Central memory CD8-positive, alpha-beta T cell (primary cell): ENCODE results near the gene RGS7.

Source experiments
- ATAC-seq: fragments of 150-1000 bp; cut with Tn5 transposase; replicated peaks from 2 replicates; pipeline ENCODE4 v1.10.0; 2022; ENCODE audit warnings: mild to moderate bottlenecking, moderate FRiP score, moderate number of reproducible peaks; ENCODE audit not compliant: poor library complexity, severe bottlenecking; ENCODE audit errors: extremely low read depth
- DNase-seq, 2 donors: peaks; one replicate each; pipeline ENCODE4 v3.0.0; 2021; ENCODE audit warnings: low spot score in 2 of 2
- H3K27ac Mint-ChIP-seq: one replicate; pipeline ENCODE4 v1.8.0; 2022; ENCODE audit warnings: low read depth, mild to moderate bottlenecking, moderate library complexity, mixed read lengths
- H3K27me3 Mint-ChIP-seq: one replicate; pipeline ENCODE4 v1.8.0; 2022; ENCODE audit warnings: mixed read lengths
- H3K36me3 Mint-ChIP-seq: one replicate; pipeline ENCODE4 v1.8.0; 2022; ENCODE audit warnings: mild to moderate bottlenecking, moderate library complexity, mixed read lengths; ENCODE audit not compliant: insufficient read depth
- H3K4me1 Mint-ChIP-seq: one replicate; pipeline ENCODE4 v1.8.0; 2022; ENCODE audit warnings: mixed read lengths
- H3K4me3 Mint-ChIP-seq: one replicate; pipeline ENCODE4 v1.8.0; 2022; ENCODE audit warnings: mild to moderate bottlenecking, moderate library complexity, mixed read lengths
- H3K9me3 Mint-ChIP-seq: one replicate; pipeline ENCODE4 v1.8.0; 2022; ENCODE audit warnings: mixed read lengths

Gene RGS7

DNA sequence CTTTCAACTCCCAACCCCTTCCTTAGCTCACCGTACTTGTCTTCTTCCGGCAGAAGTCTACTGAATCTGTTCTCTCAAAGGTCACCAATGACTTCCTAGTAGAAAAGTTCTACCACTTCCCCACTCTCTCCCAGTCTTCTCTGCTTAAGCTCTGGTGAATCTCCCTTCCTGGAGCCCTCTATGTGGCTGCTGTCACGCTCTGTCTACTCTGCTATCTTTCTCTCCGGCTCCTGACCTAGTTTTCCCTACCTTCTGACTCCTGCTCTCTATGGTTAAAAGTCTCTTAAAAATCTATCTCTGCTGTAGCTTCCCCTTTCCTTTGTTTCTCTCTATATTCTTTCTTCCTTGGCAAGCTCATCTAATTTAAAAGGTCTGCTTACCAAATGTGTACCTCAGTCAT, 394.9 kb downstream of the RGS7 start:
- peaks cover under 1% of the 10 kb centered on the region for H3K9me3 Mint-ChIP-seq
- no peak overlapping the region for H3K4me3 Mint-ChIP-seq
- ATAC-seq (no peak), DNase-seq (no peak)
- H3K27ac Mint-ChIP-seq, result no peak overlapping the region
- H3K36me3 Mint-ChIP-seq, result no peaks in the 10 kb centered on the region
- no peaks in the 10 kb centered on the region for H3K4me1 Mint-ChIP-seq
- H3K27me3 Mint-ChIP-seq, result no peaks in the 10 kb centered on the region

DNA sequence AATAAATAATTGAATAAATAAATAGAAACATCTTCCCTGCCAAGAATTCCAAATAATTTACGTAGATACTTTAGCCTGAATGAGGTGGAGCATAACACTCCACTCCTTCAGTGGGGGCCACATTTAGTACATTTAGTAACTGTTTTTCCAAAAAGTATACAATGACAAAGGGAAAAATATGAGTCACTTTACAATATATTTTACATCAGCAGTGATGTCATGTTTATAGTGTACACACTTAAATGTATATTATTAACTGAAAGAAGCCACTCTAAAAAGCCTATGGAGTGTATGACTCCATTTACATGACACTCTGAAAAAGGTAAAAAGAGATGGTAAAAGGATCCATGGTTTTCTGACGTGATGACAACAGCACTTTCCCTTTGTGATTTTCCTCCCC, 400.6 kb downstream of the RGS7 start:
- ATAC-seq (no peak), DNase-seq (no peak)
- Mint-ChIP-seq H3K27ac (no peak overlapping the region), H3K36me3 (no peaks in the 10 kb centered on the region), H3K9me3 (peaks cover 16% of the 10 kb centered on the region), H3K4me1 (no peaks in the 10 kb centered on the region), H3K27me3 (no peaks in the 10 kb centered on the region), H3K4me3 (no peak overlapping the region)

DNA sequence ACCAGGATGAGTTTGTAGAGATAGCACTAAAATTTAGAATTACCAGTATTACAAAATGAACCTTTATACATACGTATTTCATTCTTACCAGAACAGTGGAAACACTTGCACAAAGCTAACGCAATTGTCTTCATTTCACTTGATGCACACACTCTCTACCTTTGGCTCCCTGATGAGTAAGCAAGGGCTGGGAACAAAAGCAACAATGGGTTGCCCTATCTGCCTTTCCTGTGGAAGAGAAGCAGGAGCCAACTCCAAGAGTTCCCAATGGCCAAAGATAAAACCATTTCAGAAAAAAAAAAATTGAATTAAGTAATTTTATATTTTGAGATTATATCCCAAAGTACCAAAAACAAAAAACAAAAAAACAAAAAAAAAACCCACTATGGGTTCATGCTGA, 401.0 kb downstream of the RGS7 start:
- Mint-ChIP-seq H3K27me3 (no peaks in the 10 kb centered on the region), H3K27ac (no peak overlapping the region), H3K9me3 (peaks cover 20% of the 10 kb centered on the region), H3K4me1 (no peaks in the 10 kb centered on the region), H3K4me3 (no peak overlapping the region), H3K36me3 (no peaks in the 10 kb centered on the region)
- DNase-seq (no peak), ATAC-seq (no peak)

DNA sequence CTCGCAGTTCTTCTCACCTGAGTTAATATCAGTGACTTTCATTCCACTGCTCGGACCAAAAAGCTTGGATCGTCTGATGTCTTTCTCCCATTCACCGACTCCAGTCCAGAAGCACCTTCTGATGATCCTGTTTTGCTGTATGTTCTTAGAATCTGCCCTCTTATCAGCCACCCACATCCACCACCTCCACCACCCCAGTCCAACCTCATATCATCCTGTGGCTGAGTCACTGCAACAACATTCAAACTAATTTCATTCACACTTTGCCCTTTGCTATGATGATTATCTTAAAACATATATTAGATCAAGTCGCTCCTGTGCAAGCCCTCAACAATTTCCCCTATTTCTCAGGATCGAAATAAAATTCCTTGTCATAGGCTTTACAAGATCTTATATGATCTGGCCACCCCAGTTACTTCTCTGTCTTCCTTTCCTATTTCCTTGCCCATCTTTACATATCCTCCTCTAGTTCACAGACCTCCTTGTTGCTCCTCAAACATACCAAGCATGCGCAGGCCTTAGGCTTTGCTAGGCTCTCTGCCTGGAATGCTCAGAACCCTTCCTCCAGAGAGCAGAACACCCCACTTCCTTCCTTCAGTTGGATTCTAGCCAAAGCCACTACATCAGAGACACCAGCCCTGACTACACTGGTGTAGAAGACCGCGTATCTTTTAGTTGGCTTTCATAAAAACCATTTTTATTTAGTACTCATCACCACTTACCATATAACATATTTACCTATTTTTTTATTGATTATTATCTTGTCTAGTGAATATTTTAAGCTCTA, 409.4 kb downstream of the RGS7 start:
- no peak for ATAC-seq
- no peak overlapping the region for H3K27ac Mint-ChIP-seq
- no peak for DNase-seq
- no peaks in the 10 kb centered on the region for H3K4me1 Mint-ChIP-seq
- no peak overlapping the region for H3K4me3 Mint-ChIP-seq
- H3K9me3 Mint-ChIP-seq, result peaks cover 16% of the 10 kb centered on the region
- no peaks in the 10 kb centered on the region for H3K27me3 Mint-ChIP-seq
- H3K36me3 Mint-ChIP-seq, result no peaks in the 10 kb centered on the region

DNA sequence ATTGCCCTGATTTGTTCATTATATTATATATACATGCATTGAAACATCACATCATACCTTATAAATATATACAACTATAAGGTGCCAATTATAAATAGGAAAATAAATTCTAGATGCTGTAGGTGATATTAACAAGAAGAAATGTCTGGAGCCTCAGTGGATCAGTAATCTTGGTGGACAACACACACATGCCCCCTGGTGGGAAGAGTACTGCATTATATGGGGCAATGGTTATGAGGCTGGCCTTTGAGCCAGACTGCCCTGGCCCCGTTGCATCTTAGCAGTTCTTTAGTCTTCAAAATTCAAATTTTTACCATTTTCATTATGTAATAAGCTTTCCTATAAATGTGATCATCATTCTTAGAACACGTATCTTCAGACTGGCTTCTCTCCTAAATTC, 410.1 kb downstream of the RGS7 start:
- DNase-seq (no peak), ATAC-seq (no peak)
- Mint-ChIP-seq H3K27me3 (no peaks in the 10 kb centered on the region), H3K4me1 (no peaks in the 10 kb centered on the region), H3K27ac (no peak overlapping the region), H3K4me3 (no peak overlapping the region), H3K36me3 (no peaks in the 10 kb centered on the region), H3K9me3 (peaks cover 11% of the 10 kb centered on the region)

DNA sequence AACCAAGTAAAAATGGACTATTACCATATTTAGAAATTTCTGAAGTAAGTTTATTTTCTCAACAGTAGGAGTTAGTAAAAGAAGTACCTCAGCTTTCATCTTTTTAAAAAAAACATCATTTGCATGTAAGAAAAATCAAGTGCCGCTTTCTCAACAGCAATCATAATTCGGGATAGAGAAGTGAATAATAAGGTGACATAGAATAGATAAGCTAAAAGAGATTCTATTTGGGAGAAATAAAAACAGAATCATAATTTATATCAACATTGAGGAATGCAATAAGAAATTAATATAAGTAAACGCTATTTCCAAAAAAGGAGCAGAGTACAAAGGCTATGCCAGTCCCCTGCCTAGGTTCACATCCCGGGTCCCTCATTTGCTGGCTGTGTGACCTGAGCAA, 414.1 kb downstream of the RGS7 start:
- Mint-ChIP-seq H3K4me1 (no peaks in the 10 kb centered on the region), H3K36me3 (no peaks in the 10 kb centered on the region), H3K27me3 (no peaks in the 10 kb centered on the region), H3K9me3 (no peaks in the 10 kb centered on the region), H3K27ac (no peak overlapping the region), H3K4me3 (no peak overlapping the region)
- DNase-seq (no peak), ATAC-seq (no peak)

DNA sequence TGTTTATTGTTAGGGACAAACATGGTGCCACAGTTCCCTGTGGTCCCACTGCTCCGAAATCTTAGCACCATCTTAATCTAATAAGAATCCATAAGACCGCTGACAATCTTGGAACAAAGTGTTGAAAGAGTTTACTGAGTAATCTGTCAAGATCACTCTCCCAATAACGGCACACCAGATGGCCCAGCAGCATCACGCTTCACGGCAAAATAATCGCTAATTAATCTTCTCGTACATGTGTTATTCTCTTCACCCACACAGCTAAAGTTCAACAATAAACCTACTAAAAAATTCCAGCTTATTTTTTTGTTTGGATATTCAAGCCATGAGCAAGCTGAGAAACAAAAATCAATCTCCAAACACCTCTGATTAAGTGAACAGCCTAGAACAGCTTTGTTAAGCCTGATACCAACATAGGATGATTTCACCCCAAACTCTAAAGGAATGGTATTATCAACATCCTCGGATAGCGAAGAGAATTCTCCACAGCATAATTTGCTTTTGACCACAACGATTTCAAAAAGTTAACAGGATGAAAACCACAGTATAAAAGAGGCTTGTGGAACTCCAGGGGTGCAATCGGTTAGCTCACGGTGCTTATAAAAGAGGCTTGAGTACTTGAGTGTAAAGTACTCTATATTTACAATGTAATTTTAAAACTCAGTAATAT, 415.2 kb downstream of the RGS7 start:
- no peak overlapping the region for H3K27ac Mint-ChIP-seq
- no peaks in the 10 kb centered on the region for H3K36me3 Mint-ChIP-seq
- no peaks in the 10 kb centered on the region for H3K27me3 Mint-ChIP-seq

DNA sequence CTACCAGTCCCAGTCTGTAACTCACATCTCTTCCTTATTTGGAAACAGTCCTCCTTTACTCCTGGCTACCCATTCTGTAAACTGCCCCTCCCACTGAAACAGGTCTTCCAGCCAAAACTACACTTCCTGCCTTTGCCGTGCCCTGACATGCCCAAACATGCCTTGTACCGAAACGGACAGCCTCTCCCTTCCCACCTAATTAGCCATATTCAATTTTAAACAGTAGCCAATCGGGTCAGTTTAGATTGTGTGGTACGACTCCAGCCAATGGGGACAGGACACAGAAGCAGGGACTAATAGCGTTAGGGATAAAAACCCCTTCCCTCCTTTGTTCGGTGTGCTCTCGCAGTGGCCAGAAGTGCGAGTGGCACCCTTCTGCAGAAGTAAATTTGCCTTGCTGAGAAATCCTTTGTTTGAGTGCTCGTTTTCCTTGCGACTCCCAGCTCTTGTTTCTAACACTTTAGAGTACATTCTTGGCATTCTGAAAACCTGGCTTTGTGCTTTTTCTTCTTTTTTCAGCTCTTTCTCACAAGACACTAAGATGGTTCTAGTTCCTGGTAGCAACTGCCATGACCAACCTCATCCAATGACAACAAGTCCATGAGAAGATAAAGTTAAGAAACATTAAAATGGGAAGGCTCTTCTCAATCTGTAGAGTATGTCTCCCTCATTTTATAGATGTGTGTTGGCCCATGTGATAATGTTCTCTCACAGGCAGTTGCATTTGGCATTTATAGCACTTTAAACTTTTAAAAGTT, 419.9 kb downstream of the RGS7 start:
- Mint-ChIP-seq H3K4me3 (no peak overlapping the region), H3K9me3 (peaks cover 10% of the 10 kb centered on the region), H3K4me1 (no peaks in the 10 kb centered on the region), H3K27me3 (no peaks in the 10 kb centered on the region), H3K27ac (no peak overlapping the region), H3K36me3 (no peaks in the 10 kb centered on the region)
- no peak for DNase-seq
- no peak for ATAC-seq

More for the DNA sequence above, 415.2 kb downstream of the RGS7 start:
- Mint-ChIP-seq H3K4me3 (no peak overlapping the region), H3K9me3 (peaks cover 7% of the 10 kb centered on the region), H3K4me1 (no peaks in the 10 kb centered on the region)
- DNase-seq (no peak), ATAC-seq (no peak)

DNA sequence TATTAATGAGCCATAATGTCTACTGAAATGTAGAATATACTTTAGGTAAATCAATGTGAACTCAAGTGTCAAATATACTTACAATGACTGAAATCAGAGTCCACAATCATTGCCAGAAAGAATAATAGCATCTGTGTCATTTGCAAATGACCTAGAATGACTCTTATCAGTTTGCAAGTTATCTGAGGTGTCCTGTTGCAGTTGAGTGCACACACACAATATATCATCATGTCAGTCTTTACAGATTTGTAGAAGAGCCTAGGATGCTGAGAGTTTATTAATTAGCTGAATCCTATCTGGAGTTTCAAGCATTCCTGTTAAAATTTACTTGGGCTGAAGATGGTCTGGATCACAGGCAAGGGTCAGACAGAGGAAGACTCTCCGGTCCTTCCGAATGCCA, 421.1 kb downstream of the RGS7 start:
- DNase-seq, result no peak
- Mint-ChIP-seq H3K27me3 (no peaks in the 10 kb centered on the region), H3K4me1 (no peaks in the 10 kb centered on the region), H3K27ac (no peak overlapping the region), H3K4me3 (no peak overlapping the region), H3K9me3 (peaks cover 10% of the 10 kb centered on the region), H3K36me3 (no peaks in the 10 kb centered on the region)
- ATAC-seq, result no peak

DNA sequence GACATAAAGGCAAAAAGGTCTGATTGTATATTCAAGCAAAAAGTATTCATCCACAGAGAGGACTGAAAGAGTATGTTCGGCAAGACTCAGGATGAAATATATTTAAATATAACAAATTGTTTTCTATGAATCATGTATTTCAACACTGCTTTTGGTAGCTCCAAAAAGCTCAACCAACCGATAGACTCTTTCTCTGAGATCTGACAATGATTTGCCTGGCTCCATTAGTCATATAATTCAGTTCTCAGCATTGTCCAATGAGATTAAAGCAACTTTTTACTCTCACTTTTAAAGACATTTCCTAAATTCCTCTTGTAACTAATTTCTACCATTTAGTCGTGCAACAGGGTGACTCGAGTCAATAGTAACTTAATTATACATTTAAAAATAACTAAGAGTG, 426.0 kb downstream of the RGS7 start:
- H3K9me3 Mint-ChIP-seq, result peaks cover 23% of the 10 kb centered on the region
- H3K27me3 Mint-ChIP-seq, result no peaks in the 10 kb centered on the region
- DNase-seq (no peak), ATAC-seq (no peak)
- no peak overlapping the region for H3K4me3 Mint-ChIP-seq
- no peak overlapping the region for H3K27ac Mint-ChIP-seq
- H3K4me1 Mint-ChIP-seq, result no peaks in the 10 kb centered on the region
- H3K36me3 Mint-ChIP-seq, result no peaks in the 10 kb centered on the region

DNA sequence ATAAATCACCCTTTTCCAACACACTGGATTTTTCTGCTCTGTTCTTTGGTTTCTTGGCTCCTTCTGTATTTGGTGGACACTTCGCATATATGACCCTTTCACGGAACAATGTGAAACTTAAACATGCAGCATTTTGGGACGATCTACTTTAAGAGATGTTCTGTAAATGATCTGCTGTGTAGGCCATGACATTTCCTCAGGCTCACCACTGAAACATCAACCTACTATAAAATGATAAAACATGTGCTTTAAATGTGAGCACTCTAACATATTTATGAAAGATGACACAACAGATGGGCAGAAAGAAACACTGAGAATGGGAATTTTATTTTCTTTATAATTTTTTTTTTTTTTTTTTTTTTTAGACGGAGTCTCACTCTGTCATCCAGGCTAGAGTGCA, 428.7 kb downstream of the RGS7 start:
- ATAC-seq, result no peak
- peaks cover 24% of the 10 kb centered on the region for H3K9me3 Mint-ChIP-seq
- H3K4me1 Mint-ChIP-seq, result no peaks in the 10 kb centered on the region
- no peak for DNase-seq
- no peaks in the 10 kb centered on the region for H3K27me3 Mint-ChIP-seq
- H3K36me3 Mint-ChIP-seq, result no peaks in the 10 kb centered on the region
- no peak overlapping the region for H3K27ac Mint-ChIP-seq
- no peak overlapping the region for H3K4me3 Mint-ChIP-seq

DNA sequence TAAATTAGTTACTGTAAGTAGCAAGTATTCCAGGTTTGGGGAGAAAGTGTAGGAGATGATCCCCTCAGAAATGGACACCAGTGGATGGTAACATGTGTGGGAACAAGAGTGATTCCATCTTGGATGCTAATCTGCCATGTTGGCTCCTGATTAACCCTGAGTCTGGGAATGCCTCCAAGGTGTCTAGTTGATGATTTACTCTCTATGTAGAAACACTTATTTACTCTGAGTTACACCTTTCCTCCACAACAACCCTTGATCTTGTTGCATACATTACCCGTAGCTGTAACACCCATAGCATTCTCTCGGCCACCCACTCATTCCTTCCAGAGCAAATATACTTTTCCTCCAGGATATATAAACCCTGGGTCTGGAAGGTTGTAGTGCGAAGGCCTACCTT, 429.2 kb downstream of the RGS7 start:
- DNase-seq (no peak), ATAC-seq (no peak)
- H3K27me3 Mint-ChIP-seq, result no peaks in the 10 kb centered on the region
- H3K27ac Mint-ChIP-seq, result no peak overlapping the region
- H3K4me3 Mint-ChIP-seq, result no peak overlapping the region
- peaks cover 28% of the 10 kb centered on the region for H3K9me3 Mint-ChIP-seq
- no peaks in the 10 kb centered on the region for H3K4me1 Mint-ChIP-seq
- no peaks in the 10 kb centered on the region for H3K36me3 Mint-ChIP-seq

DNA sequence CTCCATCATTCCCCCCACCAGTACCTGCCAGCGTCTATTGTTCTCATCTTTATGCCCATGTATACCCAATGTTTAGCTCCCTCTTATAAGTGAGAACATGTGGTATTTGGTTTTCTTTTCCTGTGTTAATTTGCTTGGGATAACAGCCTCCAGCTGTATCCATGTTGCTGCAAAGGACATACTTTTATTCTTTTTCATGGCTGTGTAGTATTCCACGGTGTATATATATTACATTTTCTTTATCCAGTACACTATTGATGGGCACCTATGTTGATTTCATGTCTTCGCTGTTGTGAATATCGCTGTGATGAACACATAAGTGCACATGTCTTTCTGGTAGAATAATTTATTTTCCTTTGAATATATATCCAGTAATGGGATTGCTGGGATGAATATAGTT, 431.7 kb downstream of the RGS7 start:
- DNase-seq, result no peak
- Mint-ChIP-seq H3K36me3 (no peaks in the 10 kb centered on the region), H3K4me1 (no peaks in the 10 kb centered on the region), H3K4me3 (no peak overlapping the region), H3K9me3 (peaks cover 40% of the 10 kb centered on the region), H3K27me3 (no peaks in the 10 kb centered on the region), H3K27ac (no peak overlapping the region)
- ATAC-seq, result no peak
